HepG2 (cell line): Measurements from ENCODE around the gene LHFPL2. TPM values are rescaled to one million over a fixed set of nuclear protein-coding genes. Genes with fewer than 3 reads are reported as not detected.

Experiments
- FOXJ3 ChIP-seq: sonication (generic); formaldehyde crosslinking; IDR thresholded peaks from 2 replicates; pipeline ENCODE4 v1.4.0; 2020; ENCODE audit warnings: missing genetic modification reagents, mild to moderate bottlenecking, borderline replicate concordance
- FOXP1 ChIP-seq, 2 experiments: fragments of 450-650 bp in 1 of 2; IDR thresholded peaks; 2 replicates each; pipeline ENCODE4 v1.6.1; 2017 to 2018; ENCODE audit warnings: antibody characterized with exemption in 1 of 2
- JDP2 ChIP-seq: sonication (generic); formaldehyde crosslinking; IDR thresholded peaks from 2 replicates; pipeline ENCODE4 v1.8.1; 2022; ENCODE audit warnings: missing genetic modification reagents, borderline replicate concordance
- PHF8 ChIP-seq: sonication (generic); formaldehyde crosslinking; IDR thresholded peaks from 2 replicates; pipeline ENCODE4 v1.5.0; 2020; ENCODE audit warnings: missing genetic modification reagents
- RARA ChIP-seq: IDR thresholded peaks from 2 replicates; pipeline ENCODE4 v1.6.1; 2016; ENCODE audit warnings: missing genetic modification reagents, missing compliant biosample characterization
- SRF ChIP-seq: IDR thresholded peaks from 2 replicates; pipeline ENCODE4 v1.6.1; 2011; ENCODE audit warnings: mild to moderate bottlenecking, low read depth, low read length, moderate library complexity
- ZNF230 ChIP-seq: sonication (generic); formaldehyde crosslinking; IDR thresholded peaks from 2 replicates; pipeline ENCODE4 v1.4.0; 2020; ENCODE audit warnings: mild to moderate bottlenecking, missing genetic modification reagents
- ZNF282 ChIP-seq: fragments of 450-650 bp; IDR thresholded peaks from 2 replicates; pipeline ENCODE4 v1.6.1; 2018; ENCODE audit not compliant: partially characterized antibody
- ZNF562 ChIP-seq: sonication (generic); formaldehyde crosslinking; IDR thresholded peaks from 2 replicates; pipeline ENCODE4 v1.8.0; 2022; ENCODE audit warnings: missing genetic modification reagents, borderline replicate concordance
- polyA plus RNA-seq, 8 experiments: library from polyadenylated mRNA; depleted of rRNA in 3 of 8; stranded (reverse) in 7 of 8; unstranded in 1 of 8; fragments of >200 nt; fragmentation: Illumina TruSeq in 4 of 8; extraction: Trizol in 4 of 8; gene quantifications; 2 replicates each; pipeline versions ENCODE4 v1.2.1 to v1.2.3, GENCODE V29; 2011 to 2016; ENCODE audit warnings: low read depth in 4 of 8, missing spikeins in 1 of 8, mixed read lengths in 1 of 8; ENCODE audit not compliant: insufficient read depth in 1 of 8
- total RNA-seq, 5 experiments: library from RNA; depleted of rRNA; stranded (reverse); fragments of >200 nt; fragmentation: Illumina TruSeq; extraction: Trizol; gene quantifications; 2 replicates each; pipeline ENCODE4 v1.2.3, GENCODE V29; 2016; ENCODE audit warnings: low read depth in 1 of 5
- TF ChIP-seq, protein P1 (sequence below): sonication (generic); formaldehyde crosslinking; IDR thresholded peaks from 2 replicates; pipeline ENCODE4 v1.5.0; 2020; ENCODE audit warnings: mild to moderate bottlenecking, missing genetic modification reagents, borderline replicate concordance
- TF ChIP-seq, protein P2 (sequence below): sonication (generic); formaldehyde crosslinking; IDR thresholded peaks from 2 replicates; pipeline ENCODE4 v1.8.0; 2022; ENCODE audit warnings: mild to moderate bottlenecking, missing genetic modification reagents, moderate library complexity
- TF ChIP-seq, protein P3 (sequence below): sonication (generic); formaldehyde crosslinking; IDR thresholded peaks from 2 replicates; pipeline ENCODE4 v1.5.1; 2020; ENCODE audit warnings: mild to moderate bottlenecking, missing genetic modification reagents, borderline replicate concordance
- TF ChIP-seq, protein P4 (sequence below): sonication (generic); formaldehyde crosslinking; IDR thresholded peaks from 2 replicates; pipeline ENCODE4 v1.4.0; 2020; ENCODE audit warnings: mild to moderate bottlenecking, missing genetic modification reagents
- TF ChIP-seq, protein P5 (sequence below): sonication (generic); formaldehyde crosslinking; IDR thresholded peaks from 2 replicates; pipeline ENCODE4 v1.4.0; 2020; ENCODE audit warnings: missing genetic modification reagents
- TF ChIP-seq, protein P6 (sequence below): sonication (generic); formaldehyde crosslinking; IDR thresholded peaks from 2 replicates; pipeline ENCODE4 v1.8.1; 2023; ENCODE audit warnings: mild to moderate bottlenecking, inconsistent platforms, moderate library complexity, missing genetic modification reagents, borderline replicate concordance

Gene LHFPL2
- total and polyA plus RNA-seq, 2 of the 13 experiments (the other 11 are each of a cell fraction or from before 2014, with no cell fraction given), result 6.0 to 20.0 TPM

DNA sequence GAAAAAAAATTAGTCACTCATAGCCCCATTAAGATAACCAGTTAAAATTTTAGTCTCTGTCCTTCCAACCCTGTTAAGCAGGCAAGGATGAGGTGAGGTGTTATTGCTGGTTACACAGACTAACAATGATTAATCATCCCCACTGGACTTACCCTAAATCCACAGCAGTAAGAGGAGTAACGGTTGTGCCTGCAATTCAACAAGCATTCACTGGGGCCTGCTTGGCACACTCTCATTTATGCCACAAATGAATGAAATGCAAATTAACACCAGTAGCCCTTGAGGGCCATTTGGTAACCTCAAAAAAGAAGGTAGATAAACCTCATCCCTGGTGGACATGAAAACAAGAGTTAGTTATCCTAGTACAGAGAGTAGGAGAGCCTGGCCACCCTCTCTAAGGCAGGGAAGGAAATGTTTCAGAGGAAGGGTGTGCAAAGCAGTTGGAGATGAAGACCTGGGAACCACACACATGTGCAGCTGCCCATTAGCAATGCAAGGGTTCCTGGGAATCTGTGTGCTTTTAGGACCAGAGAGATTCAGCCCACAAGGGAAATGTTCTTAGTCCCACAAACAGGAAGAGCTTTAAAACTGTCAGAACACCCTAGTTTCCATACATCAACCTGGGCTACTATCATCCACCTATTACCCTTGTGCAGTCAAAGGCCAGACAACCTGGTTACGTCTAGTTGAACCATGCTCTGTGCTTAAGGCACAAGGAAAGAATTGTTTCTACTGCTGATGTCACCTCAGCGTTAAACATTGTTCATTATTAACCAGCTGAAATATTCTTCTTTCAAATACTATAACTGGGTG is 7.7 kb downstream of the LHFPL2 start (continued):
- TF ChIP-seq, protein P1, sequence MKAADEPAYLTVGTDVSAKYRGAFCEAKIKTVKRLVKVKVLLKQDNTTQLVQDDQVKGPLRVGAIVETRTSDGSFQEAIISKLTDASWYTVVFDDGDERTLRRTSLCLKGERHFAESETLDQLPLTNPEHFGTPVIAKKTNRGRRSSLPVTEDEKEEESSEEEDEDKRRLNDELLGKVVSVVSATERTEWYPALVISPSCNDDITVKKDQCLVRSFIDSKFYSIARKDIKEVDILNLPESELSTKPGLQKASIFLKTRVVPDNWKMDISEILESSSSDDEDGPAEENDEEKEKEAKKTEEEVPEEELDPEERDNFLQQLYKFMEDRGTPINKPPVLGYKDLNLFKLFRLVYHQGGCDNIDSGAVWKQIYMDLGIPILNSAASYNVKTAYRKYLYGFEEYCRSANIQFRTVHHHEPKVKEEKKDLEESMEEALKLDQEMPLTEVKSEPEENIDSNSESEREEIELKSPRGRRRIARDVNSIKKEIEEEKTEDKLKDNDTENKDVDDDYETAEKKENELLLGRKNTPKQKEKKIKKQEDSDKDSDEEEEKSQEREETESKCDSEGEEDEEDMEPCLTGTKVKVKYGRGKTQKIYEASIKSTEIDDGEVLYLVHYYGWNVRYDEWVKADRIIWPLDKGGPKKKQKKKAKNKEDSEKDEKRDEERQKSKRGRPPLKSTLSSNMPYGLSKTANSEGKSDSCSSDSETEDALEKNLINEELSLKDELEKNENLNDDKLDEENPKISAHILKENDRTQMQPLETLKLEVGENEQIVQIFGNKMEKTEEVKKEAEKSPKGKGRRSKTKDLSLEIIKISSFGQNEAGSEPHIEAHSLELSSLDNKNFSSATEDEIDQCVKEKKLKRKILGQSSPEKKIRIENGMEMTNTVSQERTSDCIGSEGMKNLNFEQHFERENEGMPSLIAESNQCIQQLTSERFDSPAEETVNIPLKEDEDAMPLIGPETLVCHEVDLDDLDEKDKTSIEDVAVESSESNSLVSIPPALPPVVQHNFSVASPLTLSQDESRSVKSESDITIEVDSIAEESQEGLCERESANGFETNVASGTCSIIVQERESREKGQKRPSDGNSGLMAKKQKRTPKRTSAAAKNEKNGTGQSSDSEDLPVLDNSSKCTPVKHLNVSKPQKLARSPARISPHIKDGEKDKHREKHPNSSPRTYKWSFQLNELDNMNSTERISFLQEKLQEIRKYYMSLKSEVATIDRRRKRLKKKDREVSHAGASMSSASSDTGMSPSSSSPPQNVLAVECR, result no peak
- TF ChIP-seq, protein P2, sequence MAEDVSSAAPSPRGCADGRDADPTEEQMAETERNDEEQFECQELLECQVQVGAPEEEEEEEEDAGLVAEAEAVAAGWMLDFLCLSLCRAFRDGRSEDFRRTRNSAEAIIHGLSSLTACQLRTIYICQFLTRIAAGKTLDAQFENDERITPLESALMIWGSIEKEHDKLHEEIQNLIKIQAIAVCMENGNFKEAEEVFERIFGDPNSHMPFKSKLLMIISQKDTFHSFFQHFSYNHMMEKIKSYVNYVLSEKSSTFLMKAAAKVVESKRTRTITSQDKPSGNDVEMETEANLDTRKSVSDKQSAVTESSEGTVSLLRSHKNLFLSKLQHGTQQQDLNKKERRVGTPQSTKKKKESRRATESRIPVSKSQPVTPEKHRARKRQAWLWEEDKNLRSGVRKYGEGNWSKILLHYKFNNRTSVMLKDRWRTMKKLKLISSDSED, result no peak
- TF ChIP-seq RARA, result peak; percentile 27; the same call in 1 of the 2 replicates
- no peak for TF ChIP-seq SRF
- peak; percentile 57; the same call in 1 of the 2 replicates for TF ChIP-seq FOXJ3 (CRISPR knock-in tag)
- TF ChIP-seq, protein P3, sequence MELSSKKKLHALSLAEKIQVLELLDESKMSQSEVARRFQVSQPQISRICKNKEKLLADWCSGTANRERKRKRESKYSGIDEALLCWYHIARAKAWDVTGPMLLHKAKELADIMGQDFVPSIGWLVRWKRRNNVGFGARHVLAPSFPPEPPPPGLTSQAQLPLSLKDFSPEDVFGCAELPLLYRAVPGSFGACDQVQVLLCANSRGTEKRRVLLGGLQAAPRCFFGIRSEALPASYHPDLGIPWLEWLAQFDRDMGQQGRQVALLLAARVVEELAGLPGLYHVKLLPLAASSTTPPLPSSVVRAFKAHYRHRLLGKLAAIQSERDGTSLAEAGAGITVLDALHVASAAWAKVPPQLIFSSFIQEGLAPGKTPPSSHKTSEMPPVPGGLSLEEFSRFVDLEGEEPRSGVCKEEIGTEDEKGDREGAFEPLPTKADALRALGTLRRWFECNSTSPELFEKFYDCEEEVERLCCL (CRISPR knock-in tag), result no peak
- TF ChIP-seq JDP2 (CRISPR knock-in tag), result no peak
- TF ChIP-seq ZNF562 (CRISPR knock-in tag), result no peak
- TF ChIP-seq, protein P4, sequence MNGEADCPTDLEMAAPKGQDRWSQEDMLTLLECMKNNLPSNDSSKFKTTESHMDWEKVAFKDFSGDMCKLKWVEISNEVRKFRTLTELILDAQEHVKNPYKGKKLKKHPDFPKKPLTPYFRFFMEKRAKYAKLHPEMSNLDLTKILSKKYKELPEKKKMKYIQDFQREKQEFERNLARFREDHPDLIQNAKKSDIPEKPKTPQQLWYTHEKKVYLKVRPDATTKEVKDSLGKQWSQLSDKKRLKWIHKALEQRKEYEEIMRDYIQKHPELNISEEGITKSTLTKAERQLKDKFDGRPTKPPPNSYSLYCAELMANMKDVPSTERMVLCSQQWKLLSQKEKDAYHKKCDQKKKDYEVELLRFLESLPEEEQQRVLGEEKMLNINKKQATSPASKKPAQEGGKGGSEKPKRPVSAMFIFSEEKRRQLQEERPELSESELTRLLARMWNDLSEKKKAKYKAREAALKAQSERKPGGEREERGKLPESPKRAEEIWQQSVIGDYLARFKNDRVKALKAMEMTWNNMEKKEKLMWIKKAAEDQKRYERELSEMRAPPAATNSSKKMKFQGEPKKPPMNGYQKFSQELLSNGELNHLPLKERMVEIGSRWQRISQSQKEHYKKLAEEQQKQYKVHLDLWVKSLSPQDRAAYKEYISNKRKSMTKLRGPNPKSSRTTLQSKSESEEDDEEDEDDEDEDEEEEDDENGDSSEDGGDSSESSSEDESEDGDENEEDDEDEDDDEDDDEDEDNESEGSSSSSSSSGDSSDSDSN (CRISPR knock-in tag), result no peak
- TF ChIP-seq ZNF282, result no peak
- no peak for TF ChIP-seq PHF8 (CRISPR knock-in tag)
- TF ChIP-seq, protein P5, sequence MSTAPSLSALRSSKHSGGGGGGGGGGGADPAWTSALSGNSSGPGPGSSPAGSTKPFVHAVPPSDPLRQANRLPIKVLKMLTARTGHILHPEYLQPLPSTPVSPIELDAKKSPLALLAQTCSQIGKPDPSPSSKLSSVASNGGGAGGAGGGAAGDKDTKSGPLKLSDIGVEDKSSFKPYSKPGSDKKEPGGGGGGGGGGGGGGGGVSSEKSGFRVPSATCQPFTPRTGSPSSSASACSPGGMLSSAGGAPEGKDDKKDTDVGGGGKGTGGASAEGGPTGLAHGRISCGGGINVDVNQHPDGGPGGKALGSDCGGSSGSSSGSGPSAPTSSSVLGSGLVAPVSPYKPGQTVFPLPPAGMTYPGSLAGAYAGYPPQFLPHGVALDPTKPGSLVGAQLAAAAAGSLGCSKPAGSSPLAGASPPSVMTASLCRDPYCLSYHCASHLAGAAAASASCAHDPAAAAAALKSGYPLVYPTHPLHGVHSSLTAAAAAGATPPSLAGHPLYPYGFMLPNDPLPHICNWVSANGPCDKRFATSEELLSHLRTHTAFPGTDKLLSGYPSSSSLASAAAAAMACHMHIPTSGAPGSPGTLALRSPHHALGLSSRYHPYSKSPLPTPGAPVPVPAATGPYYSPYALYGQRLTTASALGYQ (CRISPR knock-in tag), result no peak
- TF ChIP-seq ZNF230 (CRISPR knock-in tag), result no peak
- no peak for TF ChIP-seq FOXP1 (IDR thresholded peaks at IDR 0.05)
- 0 out of 2 replicates have a peak, but pooled peaks have one; percentile 45 for TF ChIP-seq FOXP1 (CRISPR knock-in tag; IDR thresholded peaks at IDR 0.05)
- TF ChIP-seq, protein P6, sequence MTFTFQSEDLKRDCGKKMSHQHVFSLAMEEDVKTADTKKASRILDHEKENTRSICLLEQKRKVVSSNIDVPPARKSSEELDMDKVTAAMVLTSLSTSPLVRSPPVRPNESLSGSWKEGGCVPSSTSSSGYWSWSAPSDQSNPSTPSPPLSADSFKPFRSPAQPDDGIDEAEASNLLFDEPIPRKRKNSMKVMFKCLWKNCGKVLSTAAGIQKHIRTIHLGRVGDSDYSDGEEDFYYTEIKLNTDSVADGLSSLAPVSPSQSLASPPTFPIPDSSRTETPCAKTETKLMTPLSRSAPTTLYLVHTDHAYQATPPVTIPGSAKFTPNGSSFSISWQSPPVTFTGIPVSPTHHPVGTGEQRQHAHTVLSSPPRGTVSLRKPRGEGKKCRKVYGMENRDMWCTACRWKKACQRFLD (CRISPR knock-in tag), result no peak
